ENCODE data around the gene NR3C1. TPM values are rescaled to one million over a fixed set of nuclear protein-coding genes. Genes with fewer than 3 reads are reported as not detected.
"Not testable (repeated sequence)": the region's sequence is repeated elsewhere in the genome, so short reads cannot be mapped to it uniquely, and the experiment has no call there.

Gene NR3C1
- total RNA-seq, 1 donor from 2014 or later = 0.17 TPM

- Mint-ChIP-seq H3K9me3 (peaks cover 15% of the 10 kb centered on the region), H3K4me1 (no peaks in the 10 kb centered on the region), H3K27ac (no peak overlapping the region), H3K27me3 (ENCODE audit: insufficient read depth, low read depth) (peaks cover 2% of the 10 kb centered on the region), H3K36me3 (peaks cover 2% of the 10 kb centered on the region), H3K4me3 (no peak overlapping the region)
- Histone ChIP-seq H3K36me3 (no peaks in the 10 kb centered on the region), H3F3A (ENCODE audit: low read depth) (no peaks in the 10 kb centered on the region), H3K4me3 (no peak overlapping the region), H3K27me3 (no peaks in the 10 kb centered on the region), H3K9me3 (ENCODE audit: low read depth) (no peaks in the 10 kb centered on the region), H2AFZ (replicated peaks) (no peak overlapping the region), H3K9ac (no peak overlapping the region), H3K27ac (no peak overlapping the region), H4K20me1 (ENCODE audit: low read depth) (no peaks in the 10 kb centered on the region), H3K4me2 (no peak overlapping the region), H3K4me1 (no peaks in the 10 kb centered on the region), H3K79me2 (ENCODE audit: low read depth) (no peaks in the 10 kb centered on the region)
- no peak for DNase-seq (ENCODE audit: low spot score)
- TF ChIP-seq, protein P1, sequence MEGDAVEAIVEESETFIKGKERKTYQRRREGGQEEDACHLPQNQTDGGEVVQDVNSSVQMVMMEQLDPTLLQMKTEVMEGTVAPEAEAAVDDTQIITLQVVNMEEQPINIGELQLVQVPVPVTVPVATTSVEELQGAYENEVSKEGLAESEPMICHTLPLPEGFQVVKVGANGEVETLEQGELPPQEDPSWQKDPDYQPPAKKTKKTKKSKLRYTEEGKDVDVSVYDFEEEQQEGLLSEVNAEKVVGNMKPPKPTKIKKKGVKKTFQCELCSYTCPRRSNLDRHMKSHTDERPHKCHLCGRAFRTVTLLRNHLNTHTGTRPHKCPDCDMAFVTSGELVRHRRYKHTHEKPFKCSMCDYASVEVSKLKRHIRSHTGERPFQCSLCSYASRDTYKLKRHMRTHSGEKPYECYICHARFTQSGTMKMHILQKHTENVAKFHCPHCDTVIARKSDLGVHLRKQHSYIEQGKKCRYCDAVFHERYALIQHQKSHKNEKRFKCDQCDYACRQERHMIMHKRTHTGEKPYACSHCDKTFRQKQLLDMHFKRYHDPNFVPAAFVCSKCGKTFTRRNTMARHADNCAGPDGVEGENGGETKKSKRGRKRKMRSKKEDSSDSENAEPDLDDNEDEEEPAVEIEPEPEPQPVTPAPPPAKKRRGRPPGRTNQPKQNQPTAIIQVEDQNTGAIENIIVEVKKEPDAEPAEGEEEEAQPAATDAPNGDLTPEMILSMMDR (IDR thresholded peaks at IDR 0.05) = no peak
- TF ChIP-seq EZH2phosphoT487 (IDR thresholded peaks at IDR 0.05) (no peak), EZH2 (IDR thresholded peaks at IDR 0.05) (no peak)
Measured at GRCh38 chr5:143328589-143329220, 74.8 kb downstream of the NR3C1 start.

GRCh38 chr5:143325086-143325485 lies 78.4 kb downstream of the NR3C1 start:
- not testable (repeated sequence) for DNase-seq (ENCODE audit: low spot score); H3K79me2 ChIP-seq (ENCODE audit: low read depth); H3K4me3 Mint-ChIP-seq; H3K4me2 ChIP-seq; H4K20me1 ChIP-seq (ENCODE audit: low read depth); H3K36me3 ChIP-seq; H3K4me1 ChIP-seq; H3K27ac ChIP-seq; H3K9ac ChIP-seq; H3K27me3 ChIP-seq; H3K4me1 Mint-ChIP-seq; H3K27ac Mint-ChIP-seq; H3K4me3 ChIP-seq; H2AFZ ChIP-seq (replicated peaks); H3K9me3 ChIP-seq (ENCODE audit: low read depth); H3K36me3 Mint-ChIP-seq; H3F3A ChIP-seq (ENCODE audit: low read depth); H3K27me3 Mint-ChIP-seq (ENCODE audit: insufficient read depth, low read depth)
- peaks cover 15% of the 10 kb centered on the region for H3K9me3 Mint-ChIP-seq

DNA sequence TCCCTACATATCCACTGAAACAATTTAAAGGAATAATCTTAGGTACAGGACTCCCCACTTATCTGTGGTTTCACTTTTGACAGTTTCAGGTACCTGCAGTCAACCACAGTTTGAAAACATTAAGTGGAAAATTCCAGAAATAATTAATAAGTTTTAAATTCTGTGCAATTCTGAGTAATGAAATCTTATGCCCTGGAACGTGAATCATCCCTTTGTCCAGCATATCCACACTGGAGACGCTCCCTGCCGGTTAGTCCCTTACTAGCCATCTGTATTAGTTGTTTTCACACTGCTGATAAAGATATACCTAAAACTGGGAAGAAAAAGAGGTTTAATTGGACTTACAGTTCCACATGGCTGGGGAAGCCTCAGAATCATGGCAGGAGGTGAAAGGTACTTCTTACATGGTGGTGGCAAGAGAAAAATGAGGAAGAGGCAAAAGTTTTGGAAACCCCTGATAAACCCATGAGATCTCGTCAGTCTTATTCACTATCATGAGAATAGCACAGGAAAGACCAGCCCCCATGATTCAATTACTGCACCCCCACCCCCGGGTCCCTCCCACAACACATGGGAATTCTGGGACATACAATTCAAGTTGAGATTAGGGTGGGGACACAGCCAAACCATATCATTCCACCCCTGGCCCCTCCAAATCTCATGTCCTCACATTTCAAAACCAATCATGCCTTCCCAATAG lies 80.4 kb downstream of the NR3C1 start:
- not testable (repeated sequence) for H3K4me1 Mint-ChIP-seq; H3K27ac Mint-ChIP-seq; H3K27ac ChIP-seq; H3K79me2 ChIP-seq (ENCODE audit: low read depth); H3K9me3 ChIP-seq (ENCODE audit: low read depth); H4K20me1 ChIP-seq (ENCODE audit: low read depth); H3K27me3 Mint-ChIP-seq (ENCODE audit: insufficient read depth, low read depth); H3K36me3 Mint-ChIP-seq; H3K4me2 ChIP-seq; DNase-seq (ENCODE audit: low spot score); H3K4me3 ChIP-seq; H3K9ac ChIP-seq; H3K4me1 ChIP-seq; H3K36me3 ChIP-seq; H3F3A ChIP-seq (ENCODE audit: low read depth); H2AFZ ChIP-seq (replicated peaks); H3K27me3 ChIP-seq; H3K4me3 Mint-ChIP-seq
- peaks cover 12% of the 10 kb centered on the region for H3K9me3 Mint-ChIP-seq

GRCh38 chr5:143322176-143322575 lies 81.3 kb downstream of the NR3C1 start:
- Histone ChIP-seq H3K79me2 (ENCODE audit: low read depth) (no peaks in the 10 kb centered on the region), H3K9me3 (ENCODE audit: low read depth) (no peaks in the 10 kb centered on the region), H3K36me3 (no peaks in the 10 kb centered on the region), H2AFZ (replicated peaks) (no peak overlapping the region), H3K4me2 (no peak overlapping the region), H3F3A (ENCODE audit: low read depth) (no peaks in the 10 kb centered on the region), H3K9ac (no peak overlapping the region), H4K20me1 (ENCODE audit: low read depth) (no peaks in the 10 kb centered on the region), H3K4me3 (no peak overlapping the region), H3K27me3 (no peaks in the 10 kb centered on the region), H3K4me1 (no peaks in the 10 kb centered on the region), H3K27ac (no peak overlapping the region)
- Mint-ChIP-seq H3K4me3 (no peak overlapping the region), H3K27ac (no peak overlapping the region), H3K4me1 (no peaks in the 10 kb centered on the region), H3K36me3 (peaks cover 2% of the 10 kb centered on the region), H3K9me3 (peaks cover 8% of the 10 kb centered on the region), H3K27me3 (ENCODE audit: insufficient read depth, low read depth) (no peaks in the 10 kb centered on the region)
- DNase-seq (ENCODE audit: low spot score) = no peak
- TF ChIP-seq, protein P1 (IDR thresholded peaks at IDR 0.05) = no peak
- TF ChIP-seq EZH2 (IDR thresholded peaks at IDR 0.05) (no peak), EZH2phosphoT487 (IDR thresholded peaks at IDR 0.05) (no peak)

All from neural progenitor cell (in vitro differentiated cells).